GM13976 (cell line): ENCODE measurements around the gene COL8A2.

Source experiments
- DNase-seq: peaks from one replicate; pipeline ENCODE4 v3.0.0; 2012; ENCODE audit warnings: low spot score
- in situ Hi-C: fragments of 300-500 bp; cut with MboI; formaldehyde crosslinking; loops from one replicate; pipeline ENCODE4 v1.12.0; 2022; ENCODE audit warnings: low sequenced_read_pairs, mixed read lengths, inconsistent platforms; ENCODE audit not compliant: unreplicated experiment
- TF ChIP-seq, protein P1 (sequence below): IDR thresholded peaks from 2 replicates; pipeline ENCODE4 v1.5.1; 2012; ENCODE audit warnings: borderline replicate concordance, mild to moderate bottlenecking; ENCODE audit not compliant: insufficient read depth; ENCODE audit errors: extremely low read depth, missing control alignments, control extremely low read depth

Gene COL8A2

GRCh38 chr1:36136535-36136934 lies 11.5 kb upstream of the COL8A2 start:
- in situ Hi-C loops: no loop called here
- TF ChIP-seq, protein P1, sequence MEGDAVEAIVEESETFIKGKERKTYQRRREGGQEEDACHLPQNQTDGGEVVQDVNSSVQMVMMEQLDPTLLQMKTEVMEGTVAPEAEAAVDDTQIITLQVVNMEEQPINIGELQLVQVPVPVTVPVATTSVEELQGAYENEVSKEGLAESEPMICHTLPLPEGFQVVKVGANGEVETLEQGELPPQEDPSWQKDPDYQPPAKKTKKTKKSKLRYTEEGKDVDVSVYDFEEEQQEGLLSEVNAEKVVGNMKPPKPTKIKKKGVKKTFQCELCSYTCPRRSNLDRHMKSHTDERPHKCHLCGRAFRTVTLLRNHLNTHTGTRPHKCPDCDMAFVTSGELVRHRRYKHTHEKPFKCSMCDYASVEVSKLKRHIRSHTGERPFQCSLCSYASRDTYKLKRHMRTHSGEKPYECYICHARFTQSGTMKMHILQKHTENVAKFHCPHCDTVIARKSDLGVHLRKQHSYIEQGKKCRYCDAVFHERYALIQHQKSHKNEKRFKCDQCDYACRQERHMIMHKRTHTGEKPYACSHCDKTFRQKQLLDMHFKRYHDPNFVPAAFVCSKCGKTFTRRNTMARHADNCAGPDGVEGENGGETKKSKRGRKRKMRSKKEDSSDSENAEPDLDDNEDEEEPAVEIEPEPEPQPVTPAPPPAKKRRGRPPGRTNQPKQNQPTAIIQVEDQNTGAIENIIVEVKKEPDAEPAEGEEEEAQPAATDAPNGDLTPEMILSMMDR: no peak
- DNase-seq: no peak

- in situ Hi-C loops: no loop called here
- DNase-seq: no peak
- TF ChIP-seq, protein P1: no peak
Measured at GRCh38 chr1:36135796-36136195, 10.8 kb upstream of the COL8A2 start.

DNA sequence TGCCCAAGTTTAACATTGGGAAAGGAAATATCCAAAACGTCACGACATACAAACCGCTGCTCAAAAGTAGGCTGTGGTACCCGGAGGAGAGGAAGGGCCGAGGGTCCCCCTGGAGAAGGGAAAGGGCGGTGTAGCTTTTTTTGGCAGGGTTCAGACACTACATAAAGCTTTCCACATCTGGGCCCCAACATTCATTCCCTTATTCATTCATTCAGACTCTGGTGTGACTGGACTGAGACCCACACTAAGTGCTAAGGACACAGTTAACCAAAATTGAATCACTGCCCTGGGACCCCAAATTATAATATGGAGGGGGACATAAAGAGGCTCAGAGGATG lies 10.3 kb upstream of the COL8A2 start:
- TF ChIP-seq, protein P1: no peak
- DNase-seq: no peak
- in situ Hi-C loops: no loop called here

- TF ChIP-seq, protein P1: peak; percentile 52
- in situ Hi-C loops: no loop called here
- DNase-seq: peak; percentile 81
Measured at GRCh38 chr1:36134505-36135329, 9.7 kb upstream of the COL8A2 start.

DNA sequence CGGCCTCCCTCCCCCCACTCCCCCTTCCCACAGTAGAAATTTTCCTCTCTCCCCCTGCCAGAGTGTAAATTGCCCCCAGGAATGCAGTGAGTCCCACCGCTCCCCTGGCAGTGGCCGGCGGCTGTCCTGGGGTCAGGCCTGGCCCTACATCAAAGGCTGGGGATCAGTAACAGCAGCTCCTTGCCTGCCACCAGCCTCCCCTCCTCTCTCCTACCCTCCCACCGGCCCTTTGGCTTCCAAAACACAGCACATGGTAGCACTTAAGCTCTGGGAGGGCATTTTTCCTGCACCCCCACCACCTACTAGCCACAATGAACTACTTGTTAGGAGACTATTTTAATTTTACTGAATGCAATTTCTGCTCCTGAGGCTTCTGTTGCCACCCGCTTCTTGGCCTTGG lies 9.0 kb upstream of the COL8A2 start:
- TF ChIP-seq, protein P1: no peak
- no peak for DNase-seq
- in situ Hi-C loops: no loop called here

- no peak for DNase-seq
- TF ChIP-seq, protein P1: no peak
- in situ Hi-C loops: no loop called here
Measured at GRCh38 chr1:36133484-36133883, 8.5 kb upstream of the COL8A2 start.

DNA sequence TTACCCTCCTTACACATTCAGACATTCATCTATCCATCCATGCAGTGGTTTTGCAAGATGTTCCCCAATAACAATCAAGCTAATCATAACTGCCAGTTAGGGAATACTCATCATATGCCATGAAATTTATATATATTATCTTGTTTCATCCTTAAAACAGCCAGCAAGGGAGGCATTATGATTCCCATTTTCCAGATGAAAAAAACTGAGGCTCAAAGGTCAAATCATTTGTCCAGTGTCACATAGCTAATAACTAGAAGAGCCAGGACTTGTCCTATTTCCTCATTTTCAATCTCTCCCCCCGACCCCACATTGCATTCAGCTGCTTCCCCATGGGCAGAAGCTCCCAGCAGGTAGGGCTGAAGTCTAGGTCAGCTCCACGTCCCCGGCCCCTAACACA lies 7.0 kb upstream of the COL8A2 start:
- TF ChIP-seq, protein P1: no peak
- DNase-seq: no peak
- in situ Hi-C loops: no loop called here
